ENCODE measurements around the gene DDX6. TPM values are rescaled to one million over a fixed set of nuclear protein-coding genes. Genes with fewer than 3 reads are reported as not detected.
"Not testable (repeated sequence)": the region's sequence is repeated elsewhere in the genome, so short reads cannot be mapped to it uniquely, and the experiment has no call there.

The DDX6 gene
- total RNA-seq, 1 experiment from 2014 or later = 84.3 TPM

DNA sequence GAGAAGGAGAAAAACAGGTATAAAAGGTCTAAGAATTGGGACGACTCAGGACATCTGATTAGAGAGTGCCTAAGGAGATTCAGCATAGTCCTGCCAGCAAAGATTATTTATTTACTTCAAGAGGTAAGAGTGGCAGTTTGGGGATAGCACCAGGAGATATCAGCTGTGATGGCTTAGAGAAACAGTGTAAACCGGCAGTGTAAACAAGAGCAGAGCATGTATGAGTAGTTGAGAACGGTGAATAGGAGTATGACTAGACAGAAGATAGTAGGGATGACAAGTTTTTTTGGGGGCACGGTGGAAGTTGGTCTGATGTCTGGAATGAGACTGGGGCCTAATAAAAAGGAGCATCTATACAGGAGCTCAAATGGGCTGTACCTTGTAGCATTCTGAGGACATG lies 73.2 kb downstream of the DDX6 start:
- intact Hi-C loops (cut with micrococcal nuclease; ENCODE audit: unreplicated experiment); H3K27ac Mint-ChIP-seq (ENCODE audit: unreplicated experiment); H3K4me3 Mint-ChIP-seq (ENCODE audit: low read depth, unreplicated experiment): not testable (repeated sequence)

DNA sequence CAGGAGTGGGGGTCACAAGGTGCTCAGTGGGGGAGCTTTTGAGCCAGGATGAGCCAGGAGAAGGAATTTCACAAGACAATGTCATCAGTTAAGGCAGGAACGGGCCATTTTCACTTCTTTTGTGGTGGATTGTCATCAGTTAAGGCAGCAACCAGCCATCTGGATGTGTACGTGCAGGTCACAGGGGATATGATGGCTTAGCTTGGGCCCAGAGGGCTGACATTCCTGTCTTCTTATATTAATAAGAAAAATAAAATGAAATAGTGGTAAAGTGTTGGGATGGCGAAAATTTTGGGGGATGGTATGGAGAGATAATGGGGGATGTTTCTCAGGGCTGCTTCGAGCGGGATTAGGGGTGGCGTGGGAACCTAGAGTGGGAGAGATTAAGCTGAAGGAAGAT lies 73.7 kb downstream of the DDX6 start:
- Mint-ChIP-seq H3K27me3 (ENCODE audit: unreplicated experiment) (peaks cover 20% of the 10 kb centered on the region), H3K4me1 (ENCODE audit: low read depth, unreplicated experiment) (peaks cover 28% of the 10 kb centered on the region)
- BruUV-seq (replicated peaks); DNase-seq; intact Hi-C loops (cut with micrococcal nuclease; ENCODE audit: unreplicated experiment); H3K36me3 Mint-ChIP-seq (ENCODE audit: insufficient read depth, unreplicated experiment); H3K27ac Mint-ChIP-seq (ENCODE audit: unreplicated experiment); H3K9me3 Mint-ChIP-seq (ENCODE audit: low read depth, unreplicated experiment); CTCF ChIA-PET; H3K4me3 Mint-ChIP-seq (ENCODE audit: low read depth, unreplicated experiment): not testable (repeated sequence)

More for the DNA sequence above, 73.2 kb downstream of the DDX6 start:
- CTCF ChIA-PET; BruUV-seq (replicated peaks); H3K9me3 Mint-ChIP-seq (ENCODE audit: low read depth, unreplicated experiment); DNase-seq; H3K36me3 Mint-ChIP-seq (ENCODE audit: insufficient read depth, unreplicated experiment): not testable (repeated sequence)
- peaks cover 28% of the 10 kb centered on the region for H3K4me1 Mint-ChIP-seq (ENCODE audit: low read depth, unreplicated experiment)
- peaks cover 20% of the 10 kb centered on the region for H3K27me3 Mint-ChIP-seq (ENCODE audit: unreplicated experiment)

GRCh38 chr11:118715837-118716260 lies 75.1 kb downstream of the DDX6 start:
- no TSS peak for BruUV-seq (replicated peaks)
- DNase-seq = no peak
- Mint-ChIP-seq H3K4me3 (ENCODE audit: low read depth, unreplicated experiment) (no peak overlapping the region), H3K27ac (ENCODE audit: unreplicated experiment) (no peak overlapping the region), H3K36me3 (ENCODE audit: insufficient read depth, unreplicated experiment) (peaks cover 5% of the 10 kb centered on the region), H3K9me3 (ENCODE audit: low read depth, unreplicated experiment) (no peaks in the 10 kb centered on the region), H3K27me3 (ENCODE audit: unreplicated experiment) (peaks cover 20% of the 10 kb centered on the region), H3K4me1 (ENCODE audit: low read depth, unreplicated experiment) (peaks cover 28% of the 10 kb centered on the region)
- CTCF ChIA-PET = no interaction called here
- TF ChIP-seq CTCF (IDR thresholded peaks at IDR 0.05; ENCODE audit: unreplicated experiment) = no peak
- intact Hi-C loops (cut with micrococcal nuclease; ENCODE audit: unreplicated experiment) = no loop called here

DNA sequence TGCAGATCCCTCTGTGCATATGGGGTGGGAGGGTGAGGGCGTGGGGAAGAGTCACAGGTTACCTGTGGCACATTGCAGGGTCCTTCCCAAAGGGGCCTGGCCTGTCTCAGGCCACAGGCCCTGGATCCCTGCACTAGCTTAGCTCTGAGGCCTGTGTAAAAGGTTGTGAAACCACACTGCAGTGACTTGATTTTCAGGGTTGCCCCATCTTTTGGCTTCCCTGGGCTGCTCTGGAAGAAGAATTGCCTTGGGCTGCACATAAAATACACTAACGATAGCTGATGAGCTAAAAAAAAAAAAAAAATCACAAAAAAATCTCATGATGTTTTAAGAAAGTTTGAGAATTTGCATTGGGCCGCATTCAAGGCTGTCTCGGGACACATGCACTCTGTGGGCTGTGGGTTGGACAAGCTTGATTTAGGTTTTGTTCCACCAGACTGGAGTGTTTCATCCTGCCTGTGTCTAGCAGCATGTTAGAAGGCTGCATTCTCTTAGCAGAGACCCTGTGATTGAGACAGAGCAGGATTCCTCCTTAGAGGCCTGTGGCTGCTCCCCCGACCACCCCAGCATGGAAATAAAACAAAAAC lies 75.6 kb downstream of the DDX6 start:
- H3K27me3 Mint-ChIP-seq (ENCODE audit: unreplicated experiment) = peaks cover 14% of the 10 kb centered on the region
- no peaks in the 10 kb centered on the region for H3K9me3 Mint-ChIP-seq (ENCODE audit: low read depth, unreplicated experiment)
- DNase-seq = no peak
- CTCF ChIA-PET = no interaction called here
- peaks cover 28% of the 10 kb centered on the region for H3K4me1 Mint-ChIP-seq (ENCODE audit: low read depth, unreplicated experiment)
- intact Hi-C loops (cut with micrococcal nuclease; ENCODE audit: unreplicated experiment) = no loop called here
- H3K27ac Mint-ChIP-seq (ENCODE audit: unreplicated experiment) = no peak overlapping the region
- H3K36me3 Mint-ChIP-seq (ENCODE audit: insufficient read depth, unreplicated experiment) = peaks cover 5% of the 10 kb centered on the region
- no peak for TF ChIP-seq CTCF (IDR thresholded peaks at IDR 0.05; ENCODE audit: unreplicated experiment)
- no peak overlapping the region for H3K4me3 Mint-ChIP-seq (ENCODE audit: low read depth, unreplicated experiment)
- no TSS peak for BruUV-seq (replicated peaks)

- no TSS peak for BruUV-seq (replicated peaks)
- intact Hi-C loops (cut with micrococcal nuclease; ENCODE audit: unreplicated experiment) = no loop called here
- H3K27ac Mint-ChIP-seq (ENCODE audit: unreplicated experiment) = no peak overlapping the region
- H3K4me1 Mint-ChIP-seq (ENCODE audit: low read depth, unreplicated experiment) = peaks cover 28% of the 10 kb centered on the region
- CTCF ChIA-PET = no interaction called here
- TF ChIP-seq CTCF (IDR thresholded peaks at IDR 0.05; ENCODE audit: unreplicated experiment) = no peak
- peaks cover 5% of the 10 kb centered on the region for H3K36me3 Mint-ChIP-seq (ENCODE audit: insufficient read depth, unreplicated experiment)
- no peak for DNase-seq
- no peaks in the 10 kb centered on the region for H3K9me3 Mint-ChIP-seq (ENCODE audit: low read depth, unreplicated experiment)
- H3K4me3 Mint-ChIP-seq (ENCODE audit: low read depth, unreplicated experiment) = no peak overlapping the region
- H3K27me3 Mint-ChIP-seq (ENCODE audit: unreplicated experiment) = peaks cover 9% of the 10 kb centered on the region
These were observed 76.1 kb downstream of the DDX6 start for GRCh38 chr11:118714816-118715215.

DNA sequence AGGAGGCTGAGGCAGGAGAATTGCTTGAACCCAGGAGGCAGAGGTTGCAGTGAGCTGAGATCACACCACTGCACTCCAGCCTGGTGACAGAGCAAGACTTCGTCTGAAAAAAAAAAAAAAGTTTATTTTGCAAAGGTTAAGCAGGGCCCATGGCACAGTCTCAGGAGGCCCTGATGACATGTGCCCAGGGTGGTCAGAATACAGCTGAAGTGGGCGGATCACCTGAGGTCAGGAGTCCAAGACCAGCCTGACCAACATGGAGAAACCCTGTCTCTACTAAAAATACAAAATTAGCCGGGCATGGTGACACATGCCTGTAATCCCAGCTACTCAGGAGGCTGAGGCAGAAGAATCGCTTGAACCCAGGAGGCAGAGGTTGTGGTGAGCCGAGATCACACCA lies 76.5 kb downstream of the DDX6 start:
- H3K27ac Mint-ChIP-seq (ENCODE audit: unreplicated experiment) = not testable (repeated sequence)

More for the DNA sequence above, 76.5 kb downstream of the DDX6 start:
- H3K36me3 Mint-ChIP-seq (ENCODE audit: insufficient read depth, unreplicated experiment); DNase-seq; H3K4me3 Mint-ChIP-seq (ENCODE audit: low read depth, unreplicated experiment); H3K27me3 Mint-ChIP-seq (ENCODE audit: unreplicated experiment); CTCF ChIA-PET; BruUV-seq (replicated peaks); intact Hi-C loops (cut with micrococcal nuclease; ENCODE audit: unreplicated experiment); H3K9me3 Mint-ChIP-seq (ENCODE audit: low read depth, unreplicated experiment): not testable (repeated sequence)
- peaks cover 25% of the 10 kb centered on the region for H3K4me1 Mint-ChIP-seq (ENCODE audit: low read depth, unreplicated experiment)

Data from Calu3 (cell line).